Measurements from ENCODE around the gene GJD3. TPM values are rescaled to one million over a fixed set of nuclear protein-coding genes. Genes with fewer than 3 reads are reported as not detected.
"Not testable (repeated sequence)": the region's sequence is repeated elsewhere in the genome, so short reads cannot be mapped to it uniquely, and the experiment has no call there.

GJD3 gene
- total RNA-seq (under 1 TPM in 1 of 5 experiments, not detected in 4; 0.27 TPM), polyA plus RNA-seq (not detected), total RNA-seq (not detected)

GRCh38 chr17:40364121-40364861 lies at the start of gene GJD3:
GJD3 (minus strand) TSS chr17:40364737; CDS start chr17:40363815, 922 bp downstream.
- DNase-seq, result no peak
- Mint-ChIP-seq H3K27ac (no peak within 1 kb of the TSS), H3K4me3 (peak within 1 kb of the TSS; percentile 27 to 87 (median 70)), H3K4me1 (peaks cover 0 to 33% (median 4%) of the 10 kb centered on the region in 7 donors), H3K9me3 (peaks cover 0 to 2% (median 0%) of the 10 kb centered on the region in 11 donors), H3K36me3 (peaks cover 0 to 4% (median 0%) of the 10 kb centered on the region in 5 donors), H3K27me3 (peaks cover 0 to 23% (median 8%) of the 10 kb centered on the region in 5 donors)
- H3K4me3 ChIP-seq (ENCODE audit: low read length), result peak within 1 kb of the TSS; percentile 17
- CTCF ChIA-PET, result interaction anchor here (1.1 to 2.0 kb wide), 5 partner anchors 10 to 174 kb away, joined by 3 to 9 read pairs (median 4); no protein-coding TSS in a partner anchor
- intact Hi-C loops (cut with micrococcal nuclease), result loop anchor here in 1 of 2 donors (5.0 kb wide), 1 partner anchor 33 kb away; no protein-coding TSS in a partner anchor
- H3K27ac ChIP-seq (ENCODE audit: low read depth, low read length), result no peak within 1 kb of the TSS
- POLR2A ChIA-PET, result no interaction called here
- ATAC-seq, result no peak
- H3K27me3 ChIP-seq (ENCODE audit: control insufficient read depth in 2 of 2, insufficient read depth in 2 of 2, low read length in 2 of 2), result no peaks in the 10 kb centered on the region
- no peaks in the 10 kb centered on the region for H3K36me3 ChIP-seq (ENCODE audit: control insufficient read depth in 2 of 3, insufficient read depth in 3 of 3, low read length in 3 of 3)
- no peaks in the 10 kb centered on the region for H3K9me3 ChIP-seq (ENCODE audit: control insufficient read depth in 2 of 3, low read length in 3 of 3)
- H3K4me1 ChIP-seq (ENCODE audit: control insufficient read depth in 2 of 2, insufficient read depth in 2 of 2, low read length in 2 of 2), result peaks cover 4 to 7% of the 10 kb centered on the region in 2 donors

DNA sequence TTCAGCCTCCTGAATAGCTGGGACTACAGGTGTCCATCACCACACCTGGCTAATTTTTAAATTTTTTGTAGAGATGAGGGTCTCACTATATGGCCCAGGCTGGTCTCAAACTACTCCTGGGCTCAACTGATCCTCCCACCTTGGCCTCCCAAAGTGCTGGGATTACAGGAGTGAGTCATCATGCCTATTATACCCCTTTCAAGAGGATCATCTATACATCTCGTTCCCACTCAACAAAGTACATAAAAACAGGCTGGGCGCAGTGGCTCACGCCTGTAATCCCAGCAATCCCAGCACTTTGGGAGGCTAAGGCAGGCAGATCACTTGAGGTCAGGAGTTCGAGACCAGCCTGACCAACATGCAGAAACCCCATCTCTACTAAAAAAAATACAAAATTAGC lies 49.8 kb upstream of the GJD3 start:
- CTCF ChIA-PET, result interaction anchor here (0.6 to 4.2 kb wide), 4 partner anchors 41 to 626 kb away, joined by 3 to 34 read pairs (median 4); no protein-coding TSS in a partner anchor
- Mint-ChIP-seq H3K4me1 (peaks cover 3 to 58% (median 18%) of the 10 kb centered on the region in 7 donors), H3K27ac (peak overlapping the region in 1 of 9 donors; percentile 36), H3K36me3 (peaks cover 0 to 31% (median 0%) of the 10 kb centered on the region in 5 donors), H3K4me3 (peak overlapping the region in 1 of 10 donors; percentile 17)
- ATAC-seq; POLR2A ChIA-PET; H3K27me3 Mint-ChIP-seq; intact Hi-C loops (cut with micrococcal nuclease); DNase-seq; H3K36me3 ChIP-seq (ENCODE audit: control insufficient read depth in 2 of 3, insufficient read depth in 3 of 3, low read length in 3 of 3); H3K9me3 ChIP-seq (ENCODE audit: control insufficient read depth in 2 of 3, low read length in 3 of 3); H3K9me3 Mint-ChIP-seq; H3K27ac ChIP-seq (ENCODE audit: low read depth, low read length); H3K4me3 ChIP-seq (ENCODE audit: low read length); H3K27me3 ChIP-seq (ENCODE audit: control insufficient read depth in 2 of 2, insufficient read depth in 2 of 2, low read length in 2 of 2): not testable (repeated sequence)
- H3K4me1 ChIP-seq (ENCODE audit: control insufficient read depth in 2 of 2, insufficient read depth in 2 of 2, low read length in 2 of 2), result peaks cover 0 to 10% of the 10 kb centered on the region in 2 donors

DNA sequence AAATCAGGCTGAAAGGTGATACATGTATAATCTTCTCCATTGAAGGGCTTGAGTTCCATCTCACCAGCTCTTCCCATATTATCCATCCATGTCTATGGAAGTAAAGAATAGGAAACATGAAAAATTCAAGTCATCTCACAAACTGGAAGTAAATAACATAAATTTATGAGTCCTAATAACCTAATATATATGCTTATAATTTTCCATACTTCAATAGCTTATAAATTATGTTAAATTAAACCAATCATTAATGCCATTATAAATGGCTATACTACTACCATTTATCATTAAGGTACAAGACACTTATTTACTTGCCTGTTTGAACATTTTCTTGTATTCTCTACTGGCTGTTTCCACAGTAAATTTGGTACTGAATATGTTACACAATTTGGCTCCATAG lies 48.3 kb upstream of the GJD3 start:
- intact Hi-C loops (cut with micrococcal nuclease), result no loop called here
- Mint-ChIP-seq H3K27ac (peak overlapping the region in 1 of 9 donors; percentile 71), H3K4me3 (peak overlapping the region in 1 of 10 donors; percentile 28), H3K36me3 (peaks cover 0 to 31% (median 0%) of the 10 kb centered on the region in 5 donors), H3K27me3 (peaks cover 0 to 1% (median 0%) of the 10 kb centered on the region in 5 donors), H3K4me1 (peaks cover 0 to 50% (median 12%) of the 10 kb centered on the region in 7 donors), H3K9me3 (no peaks in the 10 kb centered on the region)
- CTCF ChIA-PET, result interaction anchor here (0.6 to 2.2 kb wide), 6 partner anchors 13 to 298 kb away, joined by 3 to 6 read pairs (median 4); no protein-coding TSS in a partner anchor
- Histone ChIP-seq H3K36me3 (ENCODE audit: control insufficient read depth in 2 of 3, insufficient read depth in 3 of 3, low read length in 3 of 3) (no peaks in the 10 kb centered on the region), H3K4me1 (ENCODE audit: control insufficient read depth in 2 of 2, insufficient read depth in 2 of 2, low read length in 2 of 2) (peaks cover 0 to 6% of the 10 kb centered on the region in 2 donors), H3K9me3 (ENCODE audit: control insufficient read depth in 2 of 3, low read length in 3 of 3) (no peaks in the 10 kb centered on the region), H3K4me3 (ENCODE audit: low read length) (no peak overlapping the region), H3K27ac (ENCODE audit: low read depth, low read length) (no peak overlapping the region), H3K27me3 (ENCODE audit: control insufficient read depth in 2 of 2, insufficient read depth in 2 of 2, low read length in 2 of 2) (peaks cover 0 to 5% of the 10 kb centered on the region in 2 donors)
- DNase-seq (no peak), ATAC-seq (no peak)
- POLR2A ChIA-PET, result interaction anchor here (0.6 to 0.9 kb wide), 3 partner anchors 51 to 135 kb away, joined by 3 read pairs; no protein-coding TSS in a partner anchor

GRCh38 chr17:40411821-40412220 lies 47.3 kb upstream of the GJD3 start:
- Mint-ChIP-seq H3K4me1 (peaks cover 0 to 47% (median 6%) of the 10 kb centered on the region in 7 donors), H3K4me3 (no peak overlapping the region), H3K9me3 (no peaks in the 10 kb centered on the region), H3K27me3 (no peaks in the 10 kb centered on the region), H3K27ac (peak overlapping the region in 1 of 9 donors; percentile 49), H3K36me3 (peaks cover 0 to 31% (median 0%) of the 10 kb centered on the region in 5 donors)
- no peak for ATAC-seq
- Histone ChIP-seq H3K4me3 (ENCODE audit: low read length) (no peak overlapping the region), H3K36me3 (ENCODE audit: control insufficient read depth in 2 of 3, insufficient read depth in 3 of 3, low read length in 3 of 3) (no peaks in the 10 kb centered on the region), H3K27ac (ENCODE audit: low read depth, low read length) (no peak overlapping the region), H3K27me3 (ENCODE audit: control insufficient read depth in 2 of 2, insufficient read depth in 2 of 2, low read length in 2 of 2) (peaks cover 0 to 5% of the 10 kb centered on the region in 2 donors), H3K9me3 (ENCODE audit: control insufficient read depth in 2 of 3, low read length in 3 of 3) (no peaks in the 10 kb centered on the region), H3K4me1 (ENCODE audit: control insufficient read depth in 2 of 2, insufficient read depth in 2 of 2, low read length in 2 of 2) (no peaks in the 10 kb centered on the region)
- DNase-seq, result no peak
- intact Hi-C loops (cut with micrococcal nuclease), result no loop called here
- POLR2A ChIA-PET, result interaction anchor here (1.0 kb wide), 1 partner anchor 141 kb away, joined by 3 read pairs; no protein-coding TSS in a partner anchor
- CTCF ChIA-PET, result interaction anchor here (0.6 to 2.9 kb wide), 6 partner anchors 9 to 120 kb away, joined by 3 to 13 read pairs (median 4); no protein-coding TSS in a partner anchor

DNA sequence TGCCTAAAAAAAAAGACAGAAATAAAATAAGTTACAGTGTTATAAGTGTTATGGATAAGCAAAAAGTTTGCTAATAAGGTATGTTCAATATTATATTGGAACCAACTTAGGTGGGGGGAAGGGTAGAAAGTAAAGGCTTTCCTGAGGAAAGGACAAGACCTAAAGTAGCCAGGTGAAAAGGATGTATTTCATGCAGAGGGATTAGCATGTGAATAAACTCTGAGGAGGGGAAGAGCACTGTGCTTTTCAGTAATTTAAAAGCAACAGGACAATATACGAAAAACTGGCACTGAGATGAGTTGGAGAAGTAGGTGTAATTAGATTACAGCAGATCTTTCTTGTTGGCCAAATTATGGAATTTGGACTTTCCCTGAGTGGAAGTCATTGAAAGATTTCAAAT lies 45.5 kb upstream of the GJD3 start:
- Histone ChIP-seq H3K9me3 (ENCODE audit: control insufficient read depth in 2 of 3, low read length in 3 of 3) (no peaks in the 10 kb centered on the region), H3K27me3 (ENCODE audit: control insufficient read depth in 2 of 2, insufficient read depth in 2 of 2, low read length in 2 of 2) (no peaks in the 10 kb centered on the region), H3K4me3 (ENCODE audit: low read length) (no peak overlapping the region), H3K27ac (ENCODE audit: low read depth, low read length) (no peak overlapping the region), H3K36me3 (ENCODE audit: control insufficient read depth in 2 of 3, insufficient read depth in 3 of 3, low read length in 3 of 3) (no peaks in the 10 kb centered on the region), H3K4me1 (ENCODE audit: control insufficient read depth in 2 of 2, insufficient read depth in 2 of 2, low read length in 2 of 2) (no peaks in the 10 kb centered on the region)
- Mint-ChIP-seq H3K9me3 (no peaks in the 10 kb centered on the region), H3K4me3 (no peak overlapping the region), H3K27me3 (no peaks in the 10 kb centered on the region), H3K36me3 (peaks cover 0 to 28% (median 0%) of the 10 kb centered on the region in 5 donors), H3K27ac (peak overlapping the region in 2 of 9 donors; percentile 17 to 47), H3K4me1 (peaks cover 0 to 39% (median 0%) of the 10 kb centered on the region in 7 donors)
- POLR2A ChIA-PET, result interaction anchor here (0.6 kb wide), 1 partner anchor 237 kb away, joined by 5 read pairs; the partner anchor contains the start of gene SMARCE1
- ATAC-seq, result no peak
- no peak for DNase-seq
- intact Hi-C loops (cut with micrococcal nuclease), result no loop called here
- CTCF ChIA-PET, result interaction anchor here (1.3 to 2.9 kb wide), 3 partner anchors 11 to 39 kb away, joined by 3 to 13 read pairs (median 3); no protein-coding TSS in a partner anchor

DNA sequence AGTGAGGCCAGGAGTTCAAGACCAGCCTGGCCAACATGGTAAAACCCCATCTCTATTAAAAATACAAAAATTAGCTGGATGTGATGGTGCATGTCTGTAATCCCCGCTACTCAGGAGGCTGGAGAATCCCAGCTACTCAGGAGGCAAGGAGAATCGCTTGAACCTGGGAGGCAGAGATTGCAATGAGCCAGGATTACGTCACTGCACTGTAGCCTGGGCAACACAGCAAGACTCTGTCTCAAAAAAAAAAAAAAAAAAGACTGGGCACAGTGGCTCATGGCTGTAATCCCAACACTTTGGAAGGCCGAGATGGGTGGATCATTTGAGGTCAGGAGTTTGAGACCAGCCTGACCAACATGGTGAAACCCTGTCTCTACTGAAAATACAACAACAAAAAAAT lies 45.0 kb upstream of the GJD3 start:
- CTCF ChIA-PET, result interaction anchor here (1.7 to 2.9 kb wide), 2 partner anchors 11 to 39 kb away, joined by 3 to 13 read pairs; no protein-coding TSS in a partner anchor
- DNase-seq; H3K27me3 ChIP-seq (ENCODE audit: control insufficient read depth in 2 of 2, insufficient read depth in 2 of 2, low read length in 2 of 2); H3K4me1 ChIP-seq (ENCODE audit: control insufficient read depth in 2 of 2, insufficient read depth in 2 of 2, low read length in 2 of 2); H3K27me3 Mint-ChIP-seq; POLR2A ChIA-PET; H3K4me3 Mint-ChIP-seq; H3K4me3 ChIP-seq (ENCODE audit: low read length); H3K27ac ChIP-seq (ENCODE audit: low read depth, low read length); intact Hi-C loops (cut with micrococcal nuclease); ATAC-seq; H3K36me3 ChIP-seq (ENCODE audit: control insufficient read depth in 2 of 3, insufficient read depth in 3 of 3, low read length in 3 of 3); H3K9me3 ChIP-seq (ENCODE audit: control insufficient read depth in 2 of 3, low read length in 3 of 3); H3K9me3 Mint-ChIP-seq: not testable (repeated sequence)
- peaks cover 0 to 28% (median 0%) of the 10 kb centered on the region in 5 donors for H3K36me3 Mint-ChIP-seq
- peaks cover 0 to 39% (median 0%) of the 10 kb centered on the region in 7 donors for H3K4me1 Mint-ChIP-seq
- H3K27ac Mint-ChIP-seq, result peak overlapping the region in 1 of 9 donors; percentile 47

Measured in naive thymus-derived CD4-positive, alpha-beta T cell (primary cell).